WTC11 (cell line): ENCODE results near the gene SLC2A10.

ENCODE experiments used
- CTCF ChIP-seq: fragments of 200-600 bp; IDR thresholded peaks from 2 replicates; pipeline ENCODE4 v1.8.0; 2022; ENCODE audit warnings: antibody characterized with exemption
- E2F5 ChIP-seq: sonication (generic); formaldehyde crosslinking; IDR thresholded peaks from 2 replicates; pipeline ENCODE4 v1.8.1; 2022; ENCODE audit warnings: mild to moderate bottlenecking, moderate library complexity, missing genetic modification reagents
- GABPB1 ChIP-seq: sonication (generic); formaldehyde crosslinking; IDR thresholded peaks from 2 replicates; pipeline ENCODE4 v1.8.1; 2023; ENCODE audit warnings: mild to moderate bottlenecking, missing genetic modification reagents
- MAX ChIP-seq: sonication (generic); formaldehyde crosslinking; IDR thresholded peaks from 2 replicates; pipeline ENCODE4 v1.8.0; 2022; ENCODE audit warnings: mild to moderate bottlenecking, missing genetic modification reagents
- NFATC4 ChIP-seq: fragments of 250-450 bp; sonication (Bioruptor Pico); IDR thresholded peaks from 2 replicates; pipeline ENCODE4 v1.9.0; 2021; ENCODE audit warnings: mild to moderate bottlenecking
- NFE2L1 ChIP-seq: sonication (generic); formaldehyde crosslinking; IDR thresholded peaks from 2 replicates; pipeline ENCODE4 v1.8.1; 2023; ENCODE audit warnings: missing genetic modification reagents
- TEAD4 ChIP-seq: sonication (generic); formaldehyde crosslinking; IDR thresholded peaks from 2 replicates; pipeline ENCODE4 v1.8.0; 2022; ENCODE audit warnings: mild to moderate bottlenecking, missing genetic modification reagents
- USF2 ChIP-seq: sonication (generic); formaldehyde crosslinking; IDR thresholded peaks from 2 replicates; pipeline ENCODE4 v1.8.1; 2023; ENCODE audit warnings: mild to moderate bottlenecking, missing genetic modification reagents, moderate library complexity
- ZNF138 ChIP-seq: sonication (generic); formaldehyde crosslinking; conservative IDR thresholded peaks from 2 replicates; pipeline ENCODE4 v1.8.1; 2022; ENCODE audit warnings: mild to moderate bottlenecking, moderate library complexity, missing genetic modification reagents
- ZNF219 ChIP-seq: sonication (generic); formaldehyde crosslinking; IDR thresholded peaks from 2 replicates; pipeline ENCODE4 v1.8.0; 2023; ENCODE audit warnings: missing genetic modification reagents, mild to moderate bottlenecking, borderline replicate concordance
- ZNF317 ChIP-seq: sonication (generic); formaldehyde crosslinking; IDR thresholded peaks from 2 replicates; pipeline ENCODE4 v1.8.1; 2023; ENCODE audit warnings: low read depth, mild to moderate bottlenecking, moderate library complexity, missing genetic modification reagents, borderline replicate concordance
- ZNF423 ChIP-seq: fragments of 250-450 bp; sonication (Bioruptor Pico); IDR thresholded peaks from 2 replicates; pipeline ENCODE4 v2.1.2; 2022; ENCODE audit warnings: mild to moderate bottlenecking, moderate library complexity

GRCh38 chr20:46712056-46712636, 2.7 kb downstream of the SLC2A10 start:
- TF ChIP-seq TEAD4 (CRISPR knock-in tag) (no peak), E2F5 (no peak), MAX (CRISPR knock-in tag) (no peak), ZNF317 (no peak), ZNF423 (CRISPR knock-in tag) (no peak), NFATC4 (no peak), CTCF (no peak), GABPB1 (no peak), NFE2L1 (CRISPR knock-in tag) (no peak), USF2 (no peak), ZNF219 (CRISPR knock-in tag) (no peak), ZNF138 (CRISPR knock-in tag) (no peak)
